Left ventricle myocardium inferior (tissue), 1 donor: Measurements from ENCODE around the gene FOXN4. TPM values are rescaled to one million over a fixed set of nuclear protein-coding genes. Genes with fewer than 3 reads are reported as not detected.

ENCODE experiments used
- DNase-seq: peaks from one replicate; pipeline ENCODE4 v3.0.0-alpha.2; 2020
- H3K27ac ChIP-seq: fragments of 200-600 bp; replicated peaks from 2 replicates; pipeline ENCODE4 v1.8.0; 2021
- H3K27me3 ChIP-seq: fragments of 200-600 bp; 2 replicates; pipeline ENCODE4 v1.8.0; 2021; ENCODE audit warnings: low read depth
- H3K36me3 ChIP-seq: fragments of 200-600 bp; 2 replicates; pipeline ENCODE4 v1.8.0; 2021
- H3K4me1 ChIP-seq: fragments of 200-600 bp; 2 replicates; pipeline ENCODE4 v1.8.0; 2021
- H3K4me3 ChIP-seq: fragments of 200-600 bp; 2 replicates; pipeline ENCODE4 v1.8.0; 2021; ENCODE audit warnings: mild to moderate bottlenecking, moderate library complexity
- H3K9me3 ChIP-seq: fragments of 200-600 bp; replicated peaks from 2 replicates; pipeline ENCODE4 v1.8.0; 2021
- CTCF ChIP-seq: fragments of 200-600 bp; IDR thresholded peaks from 2 replicates; pipeline ENCODE4 v1.8.0; 2021; ENCODE audit warnings: antibody characterized with exemption, mild to moderate bottlenecking, borderline replicate concordance
- intact Hi-C: fragments of 100-400 bp; cut with micrococcal nuclease; formaldehyde crosslinking; loops from one replicate; pipeline ENCODE4 v1.11.0; 2022
- total RNA-seq: library from RNA; stranded (reverse); fragmentation: NEBNext Ultra II Directional; extraction: Animal tissue kit (Norgen Biotek cat#: 25700); gene quantifications from one replicate; pipeline ENCODE4 v1.2.1, GENCODE V29; 2021
- donor health status: DM: no; HTN: yes; CAD: no; lungs with severe emphysema.

The FOXN4 gene
- total RNA-seq, 1 donor from 2014 or later, result not detected

GRCh38 chr12:109269428-109269827 lies 39.7 kb downstream of the FOXN4 start:
- Histone ChIP-seq H3K27ac (peak overlapping the region; percentile 6), H3K36me3 (peaks cover 52% of the 10 kb centered on the region), H3K4me3 (no peak overlapping the region), H3K4me1 (peaks cover 9% of the 10 kb centered on the region), H3K9me3 (peaks cover 6% of the 10 kb centered on the region), H3K27me3 (no peaks in the 10 kb centered on the region)
- intact Hi-C loops, result no loop called here
- TF ChIP-seq CTCF, result no peak
- peak; percentile 48 for DNase-seq

- intact Hi-C loops, result no loop called here
- peaks cover 57% of the 10 kb centered on the region for H3K36me3 ChIP-seq
- H3K9me3 ChIP-seq, result peaks cover 6% of the 10 kb centered on the region
- DNase-seq, result no peak
- TF ChIP-seq CTCF, result no peak
- no peak overlapping the region for H3K4me3 ChIP-seq
- H3K4me1 ChIP-seq, result peaks cover 13% of the 10 kb centered on the region
- peak overlapping the region; percentile 6 for H3K27ac ChIP-seq
- no peaks in the 10 kb centered on the region for H3K27me3 ChIP-seq
These were observed 40.2 kb downstream of the FOXN4 start for GRCh38 chr12:109268896-109269295.

GRCh38 chr12:109267361-109267760 lies 41.7 kb downstream of the FOXN4 start:
- peaks cover 13% of the 10 kb centered on the region for H3K4me1 ChIP-seq
- H3K36me3 ChIP-seq, result peaks cover 73% of the 10 kb centered on the region
- no peak overlapping the region for H3K4me3 ChIP-seq
- peaks cover 14% of the 10 kb centered on the region for H3K9me3 ChIP-seq
- H3K27me3 ChIP-seq, result no peaks in the 10 kb centered on the region
- no peak for TF ChIP-seq CTCF
- no peak overlapping the region for H3K27ac ChIP-seq
- no peak for DNase-seq
- intact Hi-C loops, result no loop called here

GRCh38 chr12:109266106-109266879 lies 42.8 kb downstream of the FOXN4 start:
- TF ChIP-seq CTCF, result no peak
- intact Hi-C loops, result no loop called here
- Histone ChIP-seq H3K27me3 (no peaks in the 10 kb centered on the region), H3K4me1 (peaks cover 13% of the 10 kb centered on the region), H3K36me3 (peaks cover 82% of the 10 kb centered on the region), H3K27ac (no peak overlapping the region), H3K9me3 (peaks cover 14% of the 10 kb centered on the region), H3K4me3 (no peak overlapping the region)
- DNase-seq, result no peak

GRCh38 chr12:109264943-109265650 lies 44.0 kb downstream of the FOXN4 start:
- peaks cover 13% of the 10 kb centered on the region for H3K4me1 ChIP-seq
- DNase-seq, result no peak
- no peaks in the 10 kb centered on the region for H3K27me3 ChIP-seq
- intact Hi-C loops, result loop anchor here (5.0 kb wide), 1 partner anchor 122 kb away; no protein-coding TSS in a partner anchor
- H3K4me3 ChIP-seq, result no peak overlapping the region
- peaks cover 8% of the 10 kb centered on the region for H3K9me3 ChIP-seq
- peaks cover 88% of the 10 kb centered on the region for H3K36me3 ChIP-seq
- H3K27ac ChIP-seq, result peak overlapping the region; percentile 65
- no peak for TF ChIP-seq CTCF
